HepG2 (cell line): ENCODE measurements around the gene MATN1. TPM values are rescaled to one million over a fixed set of nuclear protein-coding genes. Genes with fewer than 3 reads are reported as not detected.

ENCODE experiments used
- CBFB ChIP-seq: sonication (generic); formaldehyde crosslinking; IDR thresholded peaks from 2 replicates; pipeline ENCODE4 v1.4.0; 2020; ENCODE audit warnings: missing genetic modification reagents
- ETV6 ChIP-seq: sonication (generic); formaldehyde crosslinking; conservative IDR thresholded peaks from 2 replicates; pipeline ENCODE4 v1.4.0; 2020; ENCODE audit warnings: missing genetic modification reagents
- FOXA1 ChIP-seq, 2 experiments: fragments of 450-650 bp in 1 of 2; sonication (generic) in 1 of 2; formaldehyde crosslinking in 1 of 2; IDR thresholded peaks; 2 replicates each; pipeline versions ENCODE4 v1.4.0 to v1.6.1; 2016 to 2020; ENCODE audit warnings: missing genetic modification reagents in 1 of 2
- FOXA3 ChIP-seq: IDR thresholded peaks from 2 replicates; pipeline ENCODE4 v1.6.1; 2016; ENCODE audit warnings: missing genetic modification reagents, missing compliant biosample characterization
- GATAD2A ChIP-seq: IDR thresholded peaks from 2 replicates; pipeline ENCODE4 v1.6.1; 2016
- GPN1 ChIP-seq: sonication (generic); formaldehyde crosslinking; IDR thresholded peaks from 2 replicates; pipeline ENCODE4 v1.5.1; 2020; ENCODE audit warnings: missing genetic modification reagents, borderline replicate concordance
- GZF1 ChIP-seq: sonication (generic); formaldehyde crosslinking; IDR thresholded peaks from 2 replicates; pipeline ENCODE4 v1.5.1; 2020; ENCODE audit warnings: mild to moderate bottlenecking, missing genetic modification reagents
- JUNB ChIP-seq: sonication (generic); formaldehyde crosslinking; IDR thresholded peaks from 2 replicates; pipeline ENCODE4 v1.8.0; 2022; ENCODE audit warnings: missing genetic modification reagents, mild to moderate bottlenecking, borderline replicate concordance
- KMT2A ChIP-seq: sonication (generic); formaldehyde crosslinking; IDR thresholded peaks from 2 replicates; pipeline ENCODE4 v1.4.0; 2020; ENCODE audit warnings: missing genetic modification reagents
- PHF20 ChIP-seq: sonication (generic); formaldehyde crosslinking; IDR thresholded peaks from 2 replicates; pipeline ENCODE4 v1.5.0; 2020; ENCODE audit warnings: mild to moderate bottlenecking, missing genetic modification reagents
- PPARG ChIP-seq: conservative IDR thresholded peaks from 2 replicates; pipeline ENCODE4 v1.6.1; 2016; ENCODE audit warnings: missing biosample characterization, missing genetic modification reagents
- SOX13 ChIP-seq, 3 experiments: fragments of 450-650 bp in 1 of 3; sonication (generic) in 1 of 3; formaldehyde crosslinking in 1 of 3; IDR thresholded peaks in 2 of 3; conservative IDR thresholded peaks in 1 of 3; 2 replicates each; pipeline versions ENCODE4 v1.5.0 to v1.6.1; 2016 to 2020; ENCODE audit warnings: antibody characterized with exemption in 1 of 3, mild to moderate bottlenecking in 1 of 3, missing compliant biosample characterization in 1 of 3, missing genetic modification reagents in 1 of 3, moderate library complexity in 1 of 3
- TBX3 ChIP-seq: fragments of 450-650 bp; IDR thresholded peaks from 2 replicates; pipeline ENCODE4 v1.6.1; 2017; ENCODE audit warnings: antibody characterized with exemption, mild to moderate bottlenecking, inconsistent platforms, borderline replicate concordance
- THRA ChIP-seq: sonication (generic); formaldehyde crosslinking; IDR thresholded peaks from 2 replicates; pipeline ENCODE4 v1.4.0; 2020; ENCODE audit warnings: missing genetic modification reagents, borderline replicate concordance
- ZBTB34 ChIP-seq: sonication (generic); formaldehyde crosslinking; IDR thresholded peaks from 2 replicates; pipeline ENCODE4 v1.8.0; 2022; ENCODE audit warnings: mild to moderate bottlenecking, missing genetic modification reagents
- ZFP62 ChIP-seq: sonication (generic); formaldehyde crosslinking; IDR thresholded peaks from 2 replicates; pipeline ENCODE4 v1.4.0; 2020; ENCODE audit warnings: missing genetic modification reagents
- ZMYM2 ChIP-seq: sonication (generic); formaldehyde crosslinking; IDR thresholded peaks from 2 replicates; pipeline ENCODE4 v1.8.0; 2022; ENCODE audit warnings: mild to moderate bottlenecking, missing genetic modification reagents
- ZMYM4 ChIP-seq: sonication (generic); formaldehyde crosslinking; IDR thresholded peaks from 2 replicates; pipeline ENCODE4 v1.8.1; 2023; ENCODE audit warnings: mild to moderate bottlenecking, missing genetic modification reagents
- ZNF451 ChIP-seq: sonication (generic); formaldehyde crosslinking; IDR thresholded peaks from 2 replicates; pipeline ENCODE4 v1.5.0; 2020; ENCODE audit warnings: mild to moderate bottlenecking, missing genetic modification reagents
- ZNF564 ChIP-seq: sonication (generic); formaldehyde crosslinking; IDR thresholded peaks from 2 replicates; pipeline ENCODE4 v1.8.1; 2023; ENCODE audit warnings: mild to moderate bottlenecking, missing genetic modification reagents
- ZNF615 ChIP-seq: sonication (generic); formaldehyde crosslinking; IDR thresholded peaks from 2 replicates; pipeline ENCODE4 v1.5.0; 2020; ENCODE audit warnings: mild to moderate bottlenecking, missing genetic modification reagents, borderline replicate concordance
- ZXDC ChIP-seq: sonication (generic); formaldehyde crosslinking; IDR thresholded peaks from 2 replicates; pipeline ENCODE4 v1.5.0; 2020; ENCODE audit warnings: mild to moderate bottlenecking, missing genetic modification reagents
- polyA plus RNA-seq, 8 experiments: library from polyadenylated mRNA; depleted of rRNA in 3 of 8; stranded (reverse) in 7 of 8; unstranded in 1 of 8; fragments of >200 nt; fragmentation: Illumina TruSeq in 4 of 8; extraction: Trizol in 4 of 8; gene quantifications; 2 replicates each; pipeline versions ENCODE4 v1.2.1 to v1.2.3, GENCODE V29; 2011 to 2016; ENCODE audit warnings: low read depth in 4 of 8, missing spikeins in 1 of 8, mixed read lengths in 1 of 8; ENCODE audit not compliant: insufficient read depth in 1 of 8
- total RNA-seq, 5 experiments: library from RNA; depleted of rRNA; stranded (reverse); fragments of >200 nt; fragmentation: Illumina TruSeq; extraction: Trizol; gene quantifications; 2 replicates each; pipeline ENCODE4 v1.2.3, GENCODE V29; 2016; ENCODE audit warnings: low read depth in 1 of 5

The MATN1 gene
- total and polyA plus RNA-seq, 2 of the 13 experiments (the other 11 are each of a cell fraction or from before 2014, with no cell fraction given): 0.04 to 0.05 TPM

DNA sequence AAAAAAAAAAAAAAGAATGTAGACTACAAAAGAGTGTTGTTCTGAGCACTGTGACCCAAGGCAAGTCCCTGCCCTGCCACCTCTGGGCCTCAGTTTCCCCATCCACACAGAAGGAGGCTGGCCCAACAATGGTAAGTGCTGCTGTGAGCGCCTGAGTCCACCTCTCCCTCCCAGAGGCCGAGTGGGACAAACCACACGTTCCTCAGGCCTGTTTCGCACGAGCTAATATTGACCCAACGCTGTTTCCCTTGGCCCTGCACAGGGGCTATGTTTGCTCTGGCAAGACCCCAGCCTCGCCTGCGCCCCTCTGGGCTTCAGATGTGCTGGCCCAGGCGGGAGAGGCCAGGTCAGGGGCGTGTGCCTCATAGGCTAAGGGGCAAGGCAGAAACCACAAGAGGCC, 46.8 kb upstream of the MATN1 start (continued):
- TF ChIP-seq ZXDC (CRISPR knock-in tag) (no peak), TBX3 (no peak), ZFP62 (CRISPR knock-in tag) (no peak), KMT2A (CRISPR knock-in tag) (no peak), SOX13 (IDR thresholded peaks at IDR 0.05) (no peak), SOX13 (CRISPR knock-in tag; conservative IDR thresholded peaks at IDR 0.05 in 1 of 2, IDR thresholded peaks at IDR 0.05 in 1 of 2) (peak in 1 of 2 experiments; percentile 31; a peak in 1 of 4 replicates), ZBTB34 (0 out of 2 replicates have a peak, but pooled peaks have one; percentile 48), FOXA3 (CRISPR knock-in tag) (peak; percentile 37), FOXA1 (IDR thresholded peaks at IDR 0.05) (no peak), FOXA1 (CRISPR knock-in tag; IDR thresholded peaks at IDR 0.05) (peak; percentile 34; the same call in 1 of the 2 replicates), ZMYM2 (CRISPR knock-in tag) (no peak), PHF20 (no peak), ZNF451 (CRISPR knock-in tag) (no peak), GATAD2A (CRISPR knock-in tag) (peak; percentile 44; the same call in 1 of the 2 replicates), THRA (CRISPR knock-in tag) (no peak), GZF1 (CRISPR knock-in tag) (no peak), ETV6 (CRISPR knock-in tag) (no peak), JUNB (CRISPR knock-in tag) (no peak), ZNF564 (CRISPR knock-in tag) (no peak), ZMYM4 (CRISPR knock-in tag) (peak; percentile 32; the same call in 1 of the 2 replicates), CBFB (CRISPR knock-in tag) (no peak), GPN1 (CRISPR knock-in tag) (no peak), ZNF615 (CRISPR knock-in tag) (no peak), PPARG (CRISPR knock-in tag) (no peak)
